Esophagus squamous epithelium (tissue), 5 donors: Measurements from ENCODE around the gene SGCE. TPM values are rescaled to one million over a fixed set of nuclear protein-coding genes. Genes with fewer than 3 reads are reported as not detected.

Experiments
- DNase-seq: peaks from one replicate; lab custom pipeline; 2025; lab: John Stamatoyannopoulos, UW
- H3K27ac ChIP-seq, 4 donors: fragments of 200-600 bp; sonication (generic); one replicate each; pipeline ENCODE4 v1.5.1; 2016 to 2019; ENCODE audit warnings: mild to moderate bottlenecking in 1 of 4
- H3K27me3 ChIP-seq, 4 donors: fragments of 200-600 bp; sonication (generic); 1 replicate in 3 of 4; 2 replicates in 1 of 4; pipeline versions ENCODE4 v1.5.1 to v1.6.0; 2017 to 2021; ENCODE audit warnings: antibody characterized with exemption in 1 of 4
- H3K36me3 ChIP-seq, 3 donors: fragments of 200-600 bp; sonication (generic); one replicate each; pipeline ENCODE4 v1.5.1; 2016 to 2019
- H3K4me1 ChIP-seq, 3 donors: fragments of 200-600 bp; sonication (generic); one replicate each; pipeline ENCODE4 v1.5.1; 2017 to 2019
- H3K4me3 ChIP-seq, 4 donors: fragments of 200-600 bp; sonication (generic); 1 replicate in 3 of 4; 2 replicates in 1 of 4; pipeline ENCODE4 v1.5.1; 2016 to 2019; ENCODE audit warnings: mild to moderate bottlenecking in 2 of 4, moderate library complexity in 1 of 4
- H3K9me3 ChIP-seq, 3 donors: fragments of 200-600 bp; sonication (generic); one replicate each; pipeline ENCODE4 v1.5.1; 2016 to 2019
- CTCF ChIP-seq, 6 experiments: fragments of 450-650 bp in 4 of 6; fragments of 200-600 bp in 2 of 6; sonication (generic) in 2 of 6; IDR thresholded peaks; one replicate each; pipeline ENCODE4 v1.5.1; 2016 to 2019; ENCODE audit warnings: antibody characterized with exemption in 6 of 6, mild to moderate bottlenecking in 4 of 6, moderate library complexity in 4 of 6
- POLR2A ChIP-seq, 4 donors: fragments of 450-650 bp; IDR thresholded peaks; one replicate each; pipeline ENCODE4 v1.6.1; 2017; ENCODE audit warnings: antibody characterized with exemption in 4 of 4, mild to moderate bottlenecking in 4 of 4, moderate library complexity in 3 of 4
- WGBS, 2 donors: methylation state at CpG; one replicate each; pipeline ENCODE4 v1.1.5; 2018; 5-methylcytosine and 5-hydroxymethylcytosine counted together
- intact Hi-C: fragments of 100-400 bp; cut with DNase I; formaldehyde crosslinking; loops from one replicate; pipeline ENCODE4 v1.15.0; 2022
- total RNA-seq, 4 donors: library from RNA; depleted of rRNA; stranded (reverse); fragments of >200 nt; gene quantifications; one replicate each; pipeline ENCODE4 v1.1.0, GENCODE V29; 2016
- donor health status: DM: yes; HTN: yes; CAD: no.

The SGCE gene
- total RNA-seq, 4 donors from 2014 or later: 0.38 to 44.8 (median 13.2) TPM

DNA sequence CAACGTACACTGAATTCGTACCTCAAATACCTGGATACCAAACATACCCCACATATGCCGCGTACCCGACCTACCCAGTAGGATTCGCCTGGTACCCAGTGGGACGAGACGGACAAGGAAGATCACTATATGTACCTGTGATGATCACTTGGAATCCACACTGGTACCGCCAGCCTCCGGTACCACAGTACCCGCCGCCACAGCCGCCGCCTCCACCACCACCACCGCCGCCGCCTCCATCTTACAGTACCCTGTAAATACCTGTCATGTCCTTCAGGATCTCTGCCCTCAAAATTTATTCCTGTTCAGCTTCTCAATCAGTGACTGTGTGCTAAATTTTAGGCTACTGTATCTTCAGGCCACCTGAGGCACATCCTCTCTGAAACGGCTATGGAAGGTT, 9.5 kb upstream of the SGCE start:
- Histone ChIP-seq H3K4me3 (no peak overlapping the region), H3K36me3 (no peaks in the 10 kb centered on the region), H3K27me3 (no peaks in the 10 kb centered on the region), H3K4me1 (no peaks in the 10 kb centered on the region), H3K9me3 (no peaks in the 10 kb centered on the region), H3K27ac (no peak overlapping the region)
- intact Hi-C loops: no loop called here
- no peak for DNase-seq
- 96 to 97% methylated on average over 18 of the region's 18 CpGs for WGBS, 2 donors
- TF ChIP-seq POLR2A (IDR thresholded peaks at IDR 0.05) (no peak), CTCF (IDR thresholded peaks at IDR 0.05) (no peak)

DNA sequence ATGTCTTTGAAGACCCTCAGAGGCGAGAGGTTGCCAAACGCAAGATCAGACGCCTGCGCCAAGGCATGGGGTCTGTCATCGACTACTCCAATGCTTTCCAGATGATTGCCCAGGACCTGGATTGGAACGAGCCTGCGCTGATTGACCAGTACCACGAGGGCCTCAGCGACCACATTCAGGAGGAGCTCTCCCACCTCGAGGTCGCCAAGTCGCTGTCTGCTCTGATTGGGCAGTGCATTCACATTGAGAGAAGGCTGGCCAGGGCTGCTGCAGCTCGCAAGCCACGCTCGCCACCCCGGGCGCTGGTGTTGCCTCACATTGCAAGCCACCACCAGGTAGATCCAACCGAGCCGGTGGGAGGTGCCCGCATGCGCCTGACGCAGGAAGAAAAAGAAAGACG, 8.1 kb upstream of the SGCE start:
- Histone ChIP-seq H3K9me3 (no peaks in the 10 kb centered on the region), H3K27me3 (no peaks in the 10 kb centered on the region), H3K4me1 (peaks cover 0 to under 1% (median 0%) of the 10 kb centered on the region in 3 donors), H3K27ac (no peak overlapping the region), H3K36me3 (no peaks in the 10 kb centered on the region), H3K4me3 (no peak overlapping the region)
- TF ChIP-seq CTCF (IDR thresholded peaks at IDR 0.05) (no peak), POLR2A (IDR thresholded peaks at IDR 0.05) (no peak)
- 95 to 100% methylated on average over 1 to 11 of the region's 23 CpGs for WGBS, 2 donors
- intact Hi-C loops: no loop called here
- DNase-seq: no peak

GRCh38 chr7:94662548-94662947, 6.6 kb upstream of the SGCE start:
- 36 to 77% methylated on average over 1 of the region's 1 CpG for WGBS, 2 donors
- no peaks in the 10 kb centered on the region for H3K9me3 ChIP-seq
- peaks cover 0 to 7% (median 0%) of the 10 kb centered on the region in 3 donors for H3K4me1 ChIP-seq
- intact Hi-C loops: no loop called here
- no peaks in the 10 kb centered on the region for H3K27me3 ChIP-seq
- no peak overlapping the region for H3K27ac ChIP-seq
- TF ChIP-seq POLR2A (IDR thresholded peaks at IDR 0.05): no peak
- no peak for TF ChIP-seq CTCF (IDR thresholded peaks at IDR 0.05)
- no peak for DNase-seq
- no peak overlapping the region for H3K4me3 ChIP-seq
- no peaks in the 10 kb centered on the region for H3K36me3 ChIP-seq

DNA sequence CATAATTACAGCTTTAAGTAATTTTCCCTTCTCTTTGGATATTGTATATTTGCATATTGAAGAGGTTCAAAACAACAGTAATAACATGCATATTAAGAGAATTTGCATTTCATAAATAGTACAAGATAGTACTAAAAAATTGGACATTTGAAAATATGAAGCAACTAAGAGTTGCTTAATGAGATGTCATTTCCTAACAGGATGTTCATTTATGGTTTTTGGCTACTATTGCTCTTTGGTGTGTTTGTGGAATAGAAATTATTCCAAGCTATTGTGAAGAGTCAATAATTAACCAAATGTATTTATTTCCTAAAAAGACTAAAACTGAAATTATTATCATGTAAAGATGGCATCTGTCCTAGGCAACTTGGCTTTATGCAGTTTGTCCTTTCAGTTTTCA, 4.1 kb upstream of the SGCE start:
- no peak for DNase-seq
- H3K27me3 ChIP-seq: peaks cover 0 to 23% (median 3%) of the 10 kb centered on the region in 4 donors
- H3K4me3 ChIP-seq: no peak overlapping the region
- TF ChIP-seq CTCF (IDR thresholded peaks at IDR 0.05): no peak
- H3K9me3 ChIP-seq: peaks cover 0 to 8% (median 0%) of the 10 kb centered on the region in 3 donors
- H3K27ac ChIP-seq: no peak overlapping the region
- H3K4me1 ChIP-seq: peaks cover 8 to 33% (median 12%) of the 10 kb centered on the region in 3 donors
- no peaks in the 10 kb centered on the region for H3K36me3 ChIP-seq
- intact Hi-C loops: no loop called here

DNA sequence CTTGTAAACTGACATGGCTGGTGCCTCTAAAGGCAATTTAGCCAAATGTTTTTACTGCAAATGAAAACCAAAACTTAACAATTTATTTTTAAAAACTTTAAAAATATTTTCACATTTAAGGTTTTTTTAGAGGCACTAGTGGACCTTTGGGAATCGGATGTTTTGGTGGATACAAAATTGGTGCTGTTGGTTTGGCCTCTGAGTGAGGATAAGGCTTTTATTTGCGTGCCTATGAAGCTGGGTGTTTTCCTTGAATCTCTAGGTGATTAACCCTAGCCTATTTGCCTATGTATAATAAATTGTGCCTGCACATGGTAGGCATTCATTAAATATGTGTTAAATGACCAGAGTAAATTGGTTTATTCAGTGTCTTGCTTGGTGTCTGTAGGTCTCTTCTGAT, 2.9 kb upstream of the SGCE start:
- intact Hi-C loops: no loop called here
- Histone ChIP-seq H3K9me3 (peaks cover 0 to 8% (median 0%) of the 10 kb centered on the region in 3 donors), H3K27me3 (peaks cover 0 to 35% (median 7%) of the 10 kb centered on the region in 4 donors), H3K4me1 (peaks cover 10 to 41% (median 12%) of the 10 kb centered on the region in 3 donors), H3K36me3 (no peaks in the 10 kb centered on the region), H3K4me3 (peak overlapping the region in 2 of 4 donors; percentile 53 to 59), H3K27ac (peak overlapping the region in 2 of 4 donors; percentile 6 to 44)
- WGBS, 2 donors: 56 to 58% methylated on average over 2 of the region's 2 CpGs
- TF ChIP-seq POLR2A (IDR thresholded peaks at IDR 0.05) (no peak), CTCF (IDR thresholded peaks at IDR 0.05) (no peak)
- no peak for DNase-seq
